HCT116 (cell line): ENCODE data around the gene TMPO. TPM values are rescaled to one million over a fixed set of nuclear protein-coding genes. Genes with fewer than 3 reads are reported as not detected.

Experiments used
- ATAC-seq: fragments of 200-7000 bp; cut with Tn5 transposase; 2 replicates; pipeline ENCODE4 v1.9.1; 2020; ENCODE audit warnings: mild to moderate bottlenecking, moderate library complexity
- BruUV-seq: library from RNA; stranded (reverse); fragments of 400-500 nt; replicated peaks from 2 replicates; lab custom pipeline; 2021; lab: Mats Ljungman, UMichigan
- CTCF ChIA-PET: fragments of 300-600 bp; sonication (Branson Sonifier 250); formaldehyde crosslinking; loops from one replicate; lab custom pipeline; 2021; ENCODE audit warnings: antibody characterized with exemption; lab: Charles Lee
- POLR2A ChIA-PET: fragments of 300-600, 350-600 bp; sonication (Branson Sonifier 250); formaldehyde crosslinking; loops from one replicate; lab custom pipeline; 2021; ENCODE audit warnings: antibody characterized with exemption; lab: Charles Lee
- RAD21 ChIA-PET, 2 experiments: fragments of 300-600 bp; sonication (Branson Sonifier 250); formaldehyde crosslinking; loops; one replicate each; lab custom pipeline; 2023; ENCODE audit warnings: low total read pairs in 2 of 2; ENCODE audit not compliant: uncharacterized antibody in 2 of 2, unreplicated experiment in 2 of 2, low non-redundant PET in 1 of 2; lab: Charles Lee
- DNase-seq: peaks from one replicate; pipeline ENCODE4 v3.0.0-alpha.2; 2010; ENCODE audit warnings: low read depth, low spot score
- H2AFZ ChIP-seq: fragments of 200-600 bp; shearing (Covaris generic), sonication (generic); 2 replicates; pipeline ENCODE4 v1.6.1; 2017; ENCODE audit warnings: low read depth, mixed run types, mixed read lengths, antibody characterized with exemption, low read length; ENCODE audit not compliant: poor library complexity, severe bottlenecking
- H3K27ac ChIP-seq: 2 replicates; pipeline ENCODE4 v1.5.1; 2012; ENCODE audit warnings: low read depth, low read length
- H3K27me3 ChIP-seq: fragments of 200-600 bp; sonication (generic); 2 replicates; pipeline ENCODE4 v1.6.1; 2016; ENCODE audit warnings: mixed run types, low read length, mixed read lengths; ENCODE audit not compliant: insufficient read depth
- H3K36me3 ChIP-seq, 2 experiments: fragments of 200-500 bp in 1 of 2; fragments of 200-600 bp in 1 of 2; sonication (Bioruptor generic) in 1 of 2; sonication (generic) in 1 of 2; 2 replicates each; pipeline versions ENCODE4 v1.5.1 to v1.6.1; 2014 to 2016; ENCODE audit warnings: low read length in 2 of 2, inconsistent platforms in 1 of 2, mixed read lengths in 1 of 2, mixed run types in 1 of 2; ENCODE audit not compliant: insufficient read depth in 2 of 2, control insufficient read depth in 1 of 2
- H3K4me1 ChIP-seq, 2 experiments: fragments of 200-600 bp in 1 of 2; sonication (generic) in 1 of 2; 2 replicates each; pipeline versions ENCODE4 v1.5.1 to v1.6.1; 2012 to 2017; ENCODE audit warnings: low read length in 2 of 2, inconsistent platforms in 1 of 2, mild to moderate bottlenecking in 1 of 2, mixed read lengths in 1 of 2, mixed run types in 1 of 2, moderate library complexity in 1 of 2; ENCODE audit not compliant: insufficient read depth in 2 of 2, control insufficient read depth in 1 of 2
- H3K4me2 ChIP-seq: fragments of 200-600 bp; sonication (generic); 2 replicates; pipeline ENCODE4 v1.6.1; 2017; ENCODE audit warnings: mixed run types, low read length, mixed read lengths
- H3K4me3 ChIP-seq, 2 experiments: fragments of 200-600 bp in 1 of 2; sonication (generic) in 1 of 2; replicated peaks in 1 of 2; 2 replicates each; pipeline ENCODE4 v1.5.1; 2011 to 2016; ENCODE audit warnings: low read length in 2 of 2, control low read depth in 1 of 2, low read depth in 1 of 2, mild to moderate bottlenecking in 1 of 2, mixed read lengths in 1 of 2, mixed run types in 1 of 2
- H3K79me2 ChIP-seq: fragments of 200-600 bp; sonication (generic); 2 replicates; pipeline ENCODE4 v1.6.1; 2017; ENCODE audit warnings: mild to moderate bottlenecking, mixed run types, low read length, moderate library complexity, mixed read lengths; ENCODE audit not compliant: insufficient read depth
- H3K9ac ChIP-seq: fragments of 200-600 bp; sonication (generic); 2 replicates; pipeline ENCODE4 v1.6.1; 2016; ENCODE audit warnings: low read length, mixed read lengths
- H3K9me2 ChIP-seq: fragments of 200-600 bp; sonication (generic), shearing (Covaris generic); 2 replicates; pipeline ENCODE4 v1.6.1; 2017; ENCODE audit warnings: mixed run types, mild to moderate bottlenecking, moderate library complexity; ENCODE audit not compliant: insufficient read depth
- H3K9me3 ChIP-seq, 2 experiments: fragments of 200-500 bp in 1 of 2; fragments of 200-600 bp in 1 of 2; sonication (Bioruptor generic) in 1 of 2; sonication (generic) in 1 of 2; 2 replicates each; pipeline ENCODE4 v1.6.1; 2014 to 2017; ENCODE audit warnings: low read length in 2 of 2, mixed read lengths in 2 of 2, inconsistent platforms in 1 of 2, low read depth in 1 of 2, mild to moderate bottlenecking in 1 of 2, mixed run types in 1 of 2, moderate library complexity in 1 of 2; ENCODE audit not compliant: control insufficient read depth in 1 of 2, insufficient read depth in 1 of 2
- H4K20me1 ChIP-seq: fragments of 200-600 bp; sonication (generic), shearing (Covaris generic); 2 replicates; pipeline ENCODE4 v1.6.1; 2017; ENCODE audit warnings: mixed run types, mild to moderate bottlenecking, moderate library complexity; ENCODE audit not compliant: insufficient read depth
- ATF3 ChIP-seq: IDR thresholded peaks from 2 replicates; pipeline ENCODE4 v1.6.1; 2012
- CEBPB ChIP-seq: IDR thresholded peaks from 2 replicates; pipeline ENCODE4 v1.6.1; 2012; ENCODE audit warnings: low read depth
- EGR1 ChIP-seq: IDR thresholded peaks from 2 replicates; pipeline ENCODE4 v1.6.1; 2012; ENCODE audit warnings: low read depth
- ELF1 ChIP-seq: IDR thresholded peaks from 2 replicates; pipeline ENCODE4 v1.6.1; 2012; ENCODE audit warnings: low read depth, borderline replicate concordance
- EZH2 ChIP-seq: fragments of 200-600 bp; sonication (generic); IDR thresholded peaks from 2 replicates; pipeline ENCODE4 v1.6.1; 2017; ENCODE audit warnings: antibody characterized with exemption, mixed run types
- FOSL1 ChIP-seq: IDR thresholded peaks from 2 replicates; pipeline ENCODE4 v1.6.1; 2012; ENCODE audit warnings: low read depth
- POLR2A ChIP-seq: IDR thresholded peaks from 2 replicates; pipeline ENCODE4 v1.7.0; 2011; ENCODE audit warnings: borderline replicate concordance; ENCODE audit not compliant: insufficient read depth, insufficient read length; ENCODE audit errors: extremely low read depth
- POLR2AphosphoS5 ChIP-seq: IDR thresholded peaks from 2 replicates; pipeline ENCODE4 v1.6.1; 2011; ENCODE audit warnings: mild to moderate bottlenecking, low read depth, low read length, moderate library complexity
- RAD21 ChIP-seq: IDR thresholded peaks from 2 replicates; pipeline ENCODE4 v1.6.1; 2012; ENCODE audit warnings: low read depth, mild to moderate bottlenecking
- SIN3A ChIP-seq: IDR thresholded peaks from 2 replicates; pipeline ENCODE4 v1.6.1; 2012; ENCODE audit warnings: low read depth
- SP1 ChIP-seq: IDR thresholded peaks from 2 replicates; pipeline ENCODE4 v1.6.1; 2012; ENCODE audit warnings: low read depth
- SRF ChIP-seq: IDR thresholded peaks from 2 replicates; pipeline ENCODE4 v1.6.1; 2012; ENCODE audit warnings: low read depth
- TCF7L2 ChIP-seq: IDR thresholded peaks from 2 replicates; pipeline ENCODE4 v1.7.0; 2011; ENCODE audit warnings: borderline replicate concordance, inconsistent platforms; ENCODE audit not compliant: insufficient read depth, insufficient read length; ENCODE audit errors: extremely low read depth
- YY1 ChIP-seq: IDR thresholded peaks from 2 replicates; pipeline ENCODE4 v1.6.1; 2011; ENCODE audit warnings: low read length, low read depth, moderate library complexity, mild to moderate bottlenecking; ENCODE audit not compliant: insufficient replicate concordance; ENCODE audit errors: extremely low read depth
- ZFX ChIP-seq: fragments of 450-650 bp; IDR thresholded peaks from 2 replicates; pipeline ENCODE4 v1.6.1; 2017
- ZNF274 ChIP-seq: fragments of 200-500 bp; sonication (Bioruptor generic); IDR thresholded peaks from 2 replicates; pipeline ENCODE4 v1.6.1; 2014; ENCODE audit warnings: mild to moderate bottlenecking, low read depth, low read length, inconsistent platforms
- intact Hi-C: fragments of 100-400 bp; cut with micrococcal nuclease; formaldehyde crosslinking; loops from 2 replicates; pipeline ENCODE4 v1.10.0; 2022
- total RNA-seq: library from RNA; stranded (reverse); gene quantifications from one replicate; pipeline ENCODE4 v1.2.1, GENCODE V29; 2021; ENCODE audit not compliant: unreplicated experiment
- TF ChIP-seq, protein P1 (sequence below), 3 experiments: fragments of 200-600 bp in 1 of 3; sonication (generic) in 1 of 3; IDR thresholded peaks in 2 of 3; conservative IDR thresholded peaks in 1 of 3; 2 replicates each; pipeline ENCODE4 v1.5.1; 2012 to 2017; ENCODE audit warnings: low read depth in 2 of 3, low read length in 2 of 3, antibody characterized with exemption in 1 of 3, borderline replicate concordance in 1 of 3, control low read depth in 1 of 3, mild to moderate bottlenecking in 1 of 3, mixed read lengths in 1 of 3, mixed run types in 1 of 3, moderate library complexity in 1 of 3; ENCODE audit not compliant: insufficient read depth in 1 of 3
- TF ChIP-seq, protein P2 (sequence below): IDR thresholded peaks from 2 replicates; pipeline ENCODE4 v1.6.1; 2012

The TMPO gene
- total RNA-seq, 1 experiment from 2014 or later, result 207 TPM

- no peaks in the 10 kb centered on the region for H3K9me3 ChIP-seq
- no peaks in the 10 kb centered on the region for H3K9me2 ChIP-seq
- peaks cover 19% of the 10 kb centered on the region for H3K79me2 ChIP-seq
- ChIA-PET POLR2A (no interaction called here), RAD21 (no interaction called here), CTCF (no interaction called here)
- H2AFZ ChIP-seq, result no peak overlapping the region
- BruUV-seq, result no TSS peak
- ATAC-seq (no peak), DNase-seq (no peak)
- TF ChIP-seq TCF7L2, result no peak
- TF ChIP-seq EGR1, result no peak
- no peak overlapping the region for H3K27ac ChIP-seq
- no peaks in the 10 kb centered on the region for H3K4me1 ChIP-seq
- peaks cover 22 to 39% of the 10 kb centered on the region in 2 experiments for H3K36me3 ChIP-seq
- no peaks in the 10 kb centered on the region for H3K27me3 ChIP-seq
- H3K4me3 ChIP-seq, result no peak overlapping the region
- H3K9ac ChIP-seq, result no peak overlapping the region
- intact Hi-C loops, result no loop called here
- no peak overlapping the region for H3K4me2 ChIP-seq
- H4K20me1 ChIP-seq, result 0 out of 2 replicates have a peak, but pooled peaks cover 3% of the 10 kb centered on the region
Measured at GRCh38 chr12:98549371-98550110, 34.2 kb downstream of the TMPO start.

DNA sequence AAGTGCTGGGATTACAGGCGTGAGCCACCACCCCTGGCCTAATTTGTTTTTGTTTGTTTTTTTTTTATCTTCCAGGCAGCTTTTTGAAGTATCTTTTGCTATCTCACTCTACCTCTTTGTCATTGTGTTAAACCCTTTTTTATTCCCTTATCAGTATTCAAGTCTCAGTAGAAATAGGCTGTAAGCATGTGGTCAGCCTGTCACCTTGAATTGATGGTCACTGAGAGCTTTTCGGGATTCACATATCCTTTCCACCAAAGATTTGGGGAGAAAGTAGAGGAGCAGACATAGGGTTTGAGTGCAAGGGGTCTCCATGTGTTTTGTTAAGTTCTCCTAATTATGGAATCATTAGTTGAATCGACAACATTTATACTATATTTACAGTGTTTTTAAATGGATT is 36.4 kb downstream of the TMPO start:
- POLR2A ChIA-PET, result no interaction called here
- H3K36me3 ChIP-seq, result peaks cover 16 to 24% of the 10 kb centered on the region in 2 experiments
- H3K9me3 ChIP-seq, result no peaks in the 10 kb centered on the region
- peaks cover 4% of the 10 kb centered on the region; the same call in 1 of the 2 replicates for H3K79me2 ChIP-seq
- intact Hi-C loops, result no loop called here
- H3K27me3 ChIP-seq, result no peaks in the 10 kb centered on the region
- no peak overlapping the region for H3K9ac ChIP-seq
- RAD21 ChIA-PET, result no interaction called here
- CTCF ChIA-PET, result no interaction called here
- BruUV-seq, result no TSS peak
- H3K4me2 ChIP-seq, result no peak overlapping the region
- H3K4me3 ChIP-seq, result no peak overlapping the region
- no peaks in the 10 kb centered on the region for H3K9me2 ChIP-seq
- no peak for ATAC-seq
- TF ChIP-seq ZFX, result no peak
- TF ChIP-seq POLR2AphosphoS5, result no peak
- TF ChIP-seq SIN3A, result no peak
- TF ChIP-seq, protein P1, sequence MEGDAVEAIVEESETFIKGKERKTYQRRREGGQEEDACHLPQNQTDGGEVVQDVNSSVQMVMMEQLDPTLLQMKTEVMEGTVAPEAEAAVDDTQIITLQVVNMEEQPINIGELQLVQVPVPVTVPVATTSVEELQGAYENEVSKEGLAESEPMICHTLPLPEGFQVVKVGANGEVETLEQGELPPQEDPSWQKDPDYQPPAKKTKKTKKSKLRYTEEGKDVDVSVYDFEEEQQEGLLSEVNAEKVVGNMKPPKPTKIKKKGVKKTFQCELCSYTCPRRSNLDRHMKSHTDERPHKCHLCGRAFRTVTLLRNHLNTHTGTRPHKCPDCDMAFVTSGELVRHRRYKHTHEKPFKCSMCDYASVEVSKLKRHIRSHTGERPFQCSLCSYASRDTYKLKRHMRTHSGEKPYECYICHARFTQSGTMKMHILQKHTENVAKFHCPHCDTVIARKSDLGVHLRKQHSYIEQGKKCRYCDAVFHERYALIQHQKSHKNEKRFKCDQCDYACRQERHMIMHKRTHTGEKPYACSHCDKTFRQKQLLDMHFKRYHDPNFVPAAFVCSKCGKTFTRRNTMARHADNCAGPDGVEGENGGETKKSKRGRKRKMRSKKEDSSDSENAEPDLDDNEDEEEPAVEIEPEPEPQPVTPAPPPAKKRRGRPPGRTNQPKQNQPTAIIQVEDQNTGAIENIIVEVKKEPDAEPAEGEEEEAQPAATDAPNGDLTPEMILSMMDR (IDR thresholded peaks at IDR 0.05 in 2 of 3, conservative IDR thresholded peaks at IDR 0.05 in 1 of 3; ENCODE audit: borderline replicate concordance in 1 of 3, insufficient read depth in 1 of 3, low read depth in 2 of 3, low read length in 2 of 3), result no peak
- TF ChIP-seq SP1, result no peak
- TF ChIP-seq ELF1, result no peak
- no peak for TF ChIP-seq EZH2
- no peak for TF ChIP-seq ZNF274
- TF ChIP-seq EGR1, result no peak
- no peak for TF ChIP-seq CEBPB
- TF ChIP-seq POLR2A, result no peak
- no peak for TF ChIP-seq YY1
- no peak for TF ChIP-seq RAD21
- no peak for TF ChIP-seq FOSL1
- no peak for TF ChIP-seq ATF3
- TF ChIP-seq SRF, result no peak
- TF ChIP-seq, protein P2, sequence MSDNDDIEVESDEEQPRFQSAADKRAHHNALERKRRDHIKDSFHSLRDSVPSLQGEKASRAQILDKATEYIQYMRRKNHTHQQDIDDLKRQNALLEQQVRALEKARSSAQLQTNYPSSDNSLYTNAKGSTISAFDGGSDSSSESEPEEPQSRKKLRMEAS, result no peak
- TF ChIP-seq, all 23 proteins: peak for 0
- Histone ChIP-seq H3K27ac (no peak overlapping the region), H3K4me1 (no peaks in the 10 kb centered on the region), H4K20me1 (0 out of 2 replicates have a peak, but pooled peaks cover 3% of the 10 kb centered on the region), H2AFZ (no peak overlapping the region)
- DNase-seq, result no peak
